ENCODE results near the gene C2orf92.

Gene C2orf92

GRCh38 chr2:97701186-97701585 is 31.7 kb downstream of the C2orf92 start:
- Histone ChIP-seq H2AFZ (ENCODE audit: low read depth, low read length) (no peak overlapping the region), H3K79me2 (ENCODE audit: insufficient read depth, low read length) (no peaks in the 10 kb centered on the region), H3K27ac (ENCODE audit: low read length) (no peak overlapping the region; the same call in 1 of the 2 replicates), H3K9ac (ENCODE audit: low read depth, low read length) (no peak overlapping the region), H3K4me2 (ENCODE audit: insufficient read depth, low read length) (no peak overlapping the region), H4K20me1 (ENCODE audit: insufficient read depth, low read length) (no peaks in the 10 kb centered on the region), H3K36me3 (ENCODE audit: insufficient read depth, low read length) (no peaks in the 10 kb centered on the region), H3K4me1 (ENCODE audit: insufficient read depth, low read length) (peaks cover 12% of the 10 kb centered on the region), H3K4me3 (ENCODE audit: low read depth in 1 of 2, low read length in 2 of 2) (no peak overlapping the region), H3K27me3 (ENCODE audit: insufficient read depth, low read length, poor library complexity) (no peaks in the 10 kb centered on the region), H3K9me3 (ENCODE audit: insufficient read depth, low read length, severe bottlenecking) (no peaks in the 10 kb centered on the region)
- ATAC-seq (ENCODE audit: insufficient read depth, low read depth) (no peak), DNase-seq (no peak)
- no peak for TF ChIP-seq CTCF (IDR thresholded peaks at IDR 0.05; ENCODE audit: borderline replicate concordance, extremely low read depth, low read length, poor library complexity, severe bottlenecking)
- no peak for TF ChIP-seq EZH2 (IDR thresholded peaks at IDR 0.05; ENCODE audit: borderline replicate concordance, low read depth, low read length, severe bottlenecking)

GRCh38 chr2:97701851-97702465 is 32.4 kb downstream of the C2orf92 start:
- no peaks in the 10 kb centered on the region for H4K20me1 ChIP-seq (ENCODE audit: insufficient read depth, low read length)
- ATAC-seq (ENCODE audit: insufficient read depth, low read depth): no peak
- no peak overlapping the region for H3K4me3 ChIP-seq (ENCODE audit: low read depth in 1 of 2, low read length in 2 of 2)
- no peaks in the 10 kb centered on the region for H3K79me2 ChIP-seq (ENCODE audit: insufficient read depth, low read length)
- no peak overlapping the region for H3K4me2 ChIP-seq (ENCODE audit: insufficient read depth, low read length)
- no peaks in the 10 kb centered on the region for H3K27me3 ChIP-seq (ENCODE audit: insufficient read depth, low read length, poor library complexity)
- H3K27ac ChIP-seq (ENCODE audit: low read length): no peak overlapping the region
- no peaks in the 10 kb centered on the region for H3K9me3 ChIP-seq (ENCODE audit: insufficient read depth, low read length, severe bottlenecking)
- TF ChIP-seq EZH2 (IDR thresholded peaks at IDR 0.05; ENCODE audit: borderline replicate concordance, low read depth, low read length, severe bottlenecking) (no peak), CTCF (IDR thresholded peaks at IDR 0.05; ENCODE audit: borderline replicate concordance, extremely low read depth, low read length, poor library complexity, severe bottlenecking) (no peak)
- no peak overlapping the region for H3K9ac ChIP-seq (ENCODE audit: low read depth, low read length)
- DNase-seq: no peak
- no peak overlapping the region for H2AFZ ChIP-seq (ENCODE audit: low read depth, low read length)
- H3K4me1 ChIP-seq (ENCODE audit: insufficient read depth, low read length): peaks cover 9% of the 10 kb centered on the region
- no peaks in the 10 kb centered on the region for H3K36me3 ChIP-seq (ENCODE audit: insufficient read depth, low read length)

GRCh38 chr2:97702731-97703470 is 33.4 kb downstream of the C2orf92 start:
- Histone ChIP-seq H3K4me1 (ENCODE audit: insufficient read depth, low read length) (peaks cover 6% of the 10 kb centered on the region; the same call in 1 of the 2 replicates), H3K9me3 (ENCODE audit: insufficient read depth, low read length, severe bottlenecking) (no peaks in the 10 kb centered on the region), H3K4me2 (ENCODE audit: insufficient read depth, low read length) (no peak overlapping the region), H2AFZ (ENCODE audit: low read depth, low read length) (no peak overlapping the region), H4K20me1 (ENCODE audit: insufficient read depth, low read length) (no peaks in the 10 kb centered on the region), H3K9ac (ENCODE audit: low read depth, low read length) (no peak overlapping the region), H3K4me3 (ENCODE audit: low read depth in 1 of 2, low read length in 2 of 2) (no peak overlapping the region), H3K36me3 (ENCODE audit: insufficient read depth, low read length) (no peaks in the 10 kb centered on the region), H3K79me2 (ENCODE audit: insufficient read depth, low read length) (no peaks in the 10 kb centered on the region), H3K27ac (ENCODE audit: low read length) (no peak overlapping the region), H3K27me3 (ENCODE audit: insufficient read depth, low read length, poor library complexity) (no peaks in the 10 kb centered on the region)
- DNase-seq (no peak), ATAC-seq (ENCODE audit: insufficient read depth, low read depth) (no peak)
- TF ChIP-seq CTCF (IDR thresholded peaks at IDR 0.05; ENCODE audit: borderline replicate concordance, extremely low read depth, low read length, poor library complexity, severe bottlenecking) (no peak), EZH2 (IDR thresholded peaks at IDR 0.05; ENCODE audit: borderline replicate concordance, low read depth, low read length, severe bottlenecking) (no peak)

Measured in DND-41 (cell line).